Peyer's patch (tissue), 4 donors: ENCODE results near the gene APOC3.

Experiments
- CTCF ChIP-seq, 6 experiments: fragments of 450-650 bp in 4 of 6; fragments of 200-600 bp in 2 of 6; sonication (generic) in 1 of 6; IDR thresholded peaks; one replicate each; pipeline ENCODE4 v1.5.1; 2017 to 2019; ENCODE audit warnings: antibody characterized with exemption in 6 of 6, mild to moderate bottlenecking in 3 of 6, moderate library complexity in 1 of 6
- POLR2A ChIP-seq, 2 donors: fragments of 450-650 bp; IDR thresholded peaks; one replicate each; pipeline ENCODE4 v1.5.1; 2017; ENCODE audit warnings: antibody characterized with exemption in 2 of 2, mild to moderate bottlenecking in 2 of 2, moderate library complexity in 2 of 2

DNA sequence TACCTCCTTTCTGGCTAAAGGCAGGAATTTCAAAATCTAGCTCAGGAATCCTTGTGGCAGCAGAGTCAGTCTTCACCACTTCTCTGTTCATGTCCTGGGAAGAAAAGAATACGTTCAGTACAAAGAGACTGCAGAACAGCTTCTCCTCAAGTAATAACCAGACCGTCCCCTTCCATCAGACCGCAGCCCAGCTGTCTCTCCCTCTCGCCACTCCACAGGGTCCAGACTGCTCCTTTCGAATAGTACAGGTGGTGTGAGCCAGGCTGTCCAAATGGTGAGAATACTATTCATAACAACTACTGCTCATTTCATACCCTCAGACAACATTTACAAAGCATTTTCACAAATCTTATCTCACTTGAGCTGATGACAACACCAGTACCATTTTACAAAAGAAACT lies 42.7 kb upstream of the APOC3 start:
- no peak for TF ChIP-seq CTCF (IDR thresholded peaks at IDR 0.05)
- TF ChIP-seq POLR2A (IDR thresholded peaks at IDR 0.05): no peak
